Natural killer cell (primary cell): ENCODE results near the gene ZNF521. TPM values are rescaled to one million over a fixed set of nuclear protein-coding genes. Genes with fewer than 3 reads are reported as not detected.

Experiments
- ATAC-seq, 3 donors: fragments of 150-1000 bp in 2 of 3; fragments of 200-7000 bp in 1 of 3; cut with Tn5 transposase; 1 replicate in 1 of 3; 2 replicates in 2 of 3; pipeline ENCODE4 v1.10.0; 2021; ENCODE audit warnings: mild to moderate bottlenecking in 2 of 3, moderate library complexity in 2 of 3
- DNase-seq, 2 donors: peaks; one replicate each; pipeline versions ENCODE4 v3.0.0 to v3.0.0-alpha.2; 2013 to 2021; ENCODE audit warnings: mixed read lengths in 1 of 2
- H3K27ac ChIP-seq: one replicate; pipeline ENCODE4 v1.5.1; 2013; ENCODE audit warnings: mild to moderate bottlenecking, low read length
- H3K27me3 ChIP-seq: one replicate; pipeline ENCODE4 v1.6.1; 2013; ENCODE audit warnings: low read length; ENCODE audit not compliant: control insufficient read depth, insufficient read depth
- H3K36me3 ChIP-seq: one replicate; pipeline ENCODE4 v1.6.1; 2013; ENCODE audit warnings: low read length; ENCODE audit not compliant: control insufficient read depth, insufficient read depth
- H3K4me1 ChIP-seq: one replicate; pipeline ENCODE4 v1.6.1; 2013; ENCODE audit warnings: low read length; ENCODE audit not compliant: control insufficient read depth, insufficient read depth
- H3K4me3 ChIP-seq: one replicate; pipeline ENCODE4 v1.5.1; 2013; ENCODE audit warnings: low read length
- H3K9me3 ChIP-seq: one replicate; pipeline ENCODE4 v1.6.1; 2013; ENCODE audit warnings: low read length; ENCODE audit not compliant: control insufficient read depth, insufficient read depth
- H3K27ac Mint-ChIP-seq, 2 donors: one replicate each; pipeline ENCODE4 v1.8.0; 2022; ENCODE audit warnings: mild to moderate bottlenecking in 2 of 2, mixed read lengths in 2 of 2, moderate library complexity in 1 of 2
- H3K27me3 Mint-ChIP-seq, 2 donors: one replicate each; pipeline ENCODE4 v1.8.0; 2022; ENCODE audit warnings: low read depth in 2 of 2, mixed read lengths in 2 of 2
- H3K36me3 Mint-ChIP-seq: one replicate; pipeline ENCODE4 v1.8.0; 2022; ENCODE audit warnings: mixed read lengths
- H3K4me1 Mint-ChIP-seq, 2 donors: one replicate each; pipeline ENCODE4 v1.8.0; 2022; ENCODE audit warnings: mixed read lengths in 2 of 2
- H3K4me3 Mint-ChIP-seq: one replicate; pipeline ENCODE4 v1.8.0; 2022; ENCODE audit warnings: mild to moderate bottlenecking, moderate library complexity, mixed read lengths
- H3K9me3 Mint-ChIP-seq, 2 donors: one replicate each; pipeline ENCODE4 v1.8.0; 2022; ENCODE audit warnings: mixed read lengths in 2 of 2
- CTCF ChIP-seq: fragments of 200-600 bp; IDR thresholded peaks from one replicate; pipeline ENCODE4 v1.8.0; 2022; ENCODE audit warnings: antibody characterized with exemption
- WGBS: methylation state at CpG from one replicate; pipeline ENCODE4 v1.1.7; 2013; ENCODE audit warnings: missing lambda C conversion rate; ENCODE audit not compliant: insufficient coverage; 5-methylcytosine and 5-hydroxymethylcytosine counted together
- intact Hi-C: fragments of 100-400 bp; cut with micrococcal nuclease; formaldehyde crosslinking; loops from one replicate; pipeline ENCODE4 v1.14.2; 2022
- total RNA-seq, 4 donors: library from RNA; stranded (reverse); fragments of 120-200 nt in 1 of 4; gene quantifications; one replicate each; pipeline versions ENCODE4 v1.2.3 to v1.2.4, GENCODE V29; 2013 to 2022

The ZNF521 gene
- total RNA-seq, 3 donors from 2014 or later (not counting 1 experiment from before 2014, with no cell fraction given), result 0.19 to 3.5 (median 0.54) TPM

GRCh38 chr18:25334588-25334987 is 17.4 kb downstream of the ZNF521 start:
- Mint-ChIP-seq H3K9me3 (no peaks in the 10 kb centered on the region), H3K4me1 (no peaks in the 10 kb centered on the region)

GRCh38 chr18:25332002-25332401 is 20.0 kb downstream of the ZNF521 start:
- H3K36me3 Mint-ChIP-seq, result no peaks in the 10 kb centered on the region
- TF ChIP-seq CTCF, result no peak
- intact Hi-C loops, result no loop called here
- no peak for DNase-seq
- no peaks in the 10 kb centered on the region for H3K27me3 ChIP-seq
- no peaks in the 10 kb centered on the region for H3K4me1 Mint-ChIP-seq
- no peaks in the 10 kb centered on the region for H3K36me3 ChIP-seq
- no peak overlapping the region for H3K4me3 Mint-ChIP-seq
- no peak overlapping the region for H3K27ac Mint-ChIP-seq
- no peaks in the 10 kb centered on the region for H3K9me3 ChIP-seq
- no peak overlapping the region for H3K27ac ChIP-seq
- peaks cover 0 to 3% of the 10 kb centered on the region in 2 donors for H3K9me3 Mint-ChIP-seq
- no peaks in the 10 kb centered on the region for H3K4me1 ChIP-seq
- H3K27me3 Mint-ChIP-seq, result peaks cover 9 to 40% of the 10 kb centered on the region in 2 donors
- ATAC-seq, result no peak
- no peak overlapping the region for H3K4me3 ChIP-seq

More at GRCh38 chr18:25334588-25334987, 17.4 kb downstream of the ZNF521 start:
- Histone ChIP-seq H3K9me3 (no peaks in the 10 kb centered on the region), H3K27me3 (no peaks in the 10 kb centered on the region), H3K36me3 (no peaks in the 10 kb centered on the region), H3K27ac (no peak overlapping the region), H3K4me3 (no peak overlapping the region), H3K4me1 (no peaks in the 10 kb centered on the region)
- no peak for TF ChIP-seq CTCF
- no peak for ATAC-seq
- 74% methylated on average over 2 of the region's 2 CpGs for WGBS
- DNase-seq, result no peak
- H3K4me3 Mint-ChIP-seq, result no peak overlapping the region
- intact Hi-C loops, result no loop called here
- no peak overlapping the region for H3K27ac Mint-ChIP-seq
- peaks cover 8 to 45% of the 10 kb centered on the region in 2 donors for H3K27me3 Mint-ChIP-seq
- H3K36me3 Mint-ChIP-seq, result no peaks in the 10 kb centered on the region

GRCh38 chr18:25329783-25330182 is 22.2 kb downstream of the ZNF521 start:
- ATAC-seq (no peak), DNase-seq (no peak)
- Mint-ChIP-seq H3K27ac (no peak overlapping the region), H3K36me3 (no peaks in the 10 kb centered on the region), H3K4me3 (no peak overlapping the region), H3K9me3 (peaks cover 0 to 3% of the 10 kb centered on the region in 2 donors), H3K27me3 (peaks cover 13 to 38% of the 10 kb centered on the region in 2 donors), H3K4me1 (no peaks in the 10 kb centered on the region)
- Histone ChIP-seq H3K36me3 (no peaks in the 10 kb centered on the region), H3K9me3 (no peaks in the 10 kb centered on the region), H3K27ac (no peak overlapping the region), H3K27me3 (no peaks in the 10 kb centered on the region), H3K4me1 (no peaks in the 10 kb centered on the region), H3K4me3 (no peak overlapping the region)
- intact Hi-C loops, result no loop called here
- no peak for TF ChIP-seq CTCF
- 68% methylated on average over 1 of the region's 1 CpG for WGBS

- Histone ChIP-seq H3K36me3 (no peaks in the 10 kb centered on the region), H3K27me3 (no peaks in the 10 kb centered on the region), H3K4me1 (no peaks in the 10 kb centered on the region), H3K9me3 (no peaks in the 10 kb centered on the region), H3K4me3 (no peak overlapping the region), H3K27ac (no peak overlapping the region)
- intact Hi-C loops, result no loop called here
- Mint-ChIP-seq H3K4me1 (no peaks in the 10 kb centered on the region), H3K27ac (no peak overlapping the region), H3K4me3 (no peak overlapping the region), H3K36me3 (no peaks in the 10 kb centered on the region), H3K9me3 (peaks cover 0 to 3% of the 10 kb centered on the region in 2 donors), H3K27me3 (peaks cover 8 to 26% of the 10 kb centered on the region in 2 donors)
- ATAC-seq, result no peak
- DNase-seq, result no peak
- 47% methylated on average over 9 of the region's 9 CpGs for WGBS
- no peak for TF ChIP-seq CTCF
Observed at GRCh38 chr18:25327584-25327983, 24.4 kb downstream of the ZNF521 start.
